Hepatocyte (in vitro differentiated cells): ENCODE data around the gene FAF1. TPM values are rescaled to one million over a fixed set of nuclear protein-coding genes. Genes with fewer than 3 reads are reported as not detected.

Experiments used
- DNase-seq: peaks from one replicate; pipeline ENCODE4 v3.0.0-alpha.2; 2016; ENCODE audit warnings: low spot score
- H2AFZ ChIP-seq: fragments of 200-600 bp; sonication (generic); 2 replicates; pipeline ENCODE4 v1.6.0; 2016; ENCODE audit warnings: antibody characterized with exemption, mild to moderate bottlenecking
- H3K27ac ChIP-seq: fragments of 200-600 bp; sonication (generic); 2 replicates; pipeline ENCODE4 v1.5.1; 2016; ENCODE audit warnings: mild to moderate bottlenecking
- H3K27me3 ChIP-seq: fragments of 200-600 bp; sonication (generic); 2 replicates; pipeline ENCODE4 v1.6.1; 2016
- H3K36me3 ChIP-seq: fragments of 200-600 bp; sonication (generic); replicated peaks from 2 replicates; pipeline ENCODE4 v1.5.1; 2016; ENCODE audit warnings: low read depth; ENCODE audit not compliant: insufficient read depth
- H3K4me1 ChIP-seq: fragments of 200-600 bp; sonication (generic); 2 replicates; pipeline ENCODE4 v1.5.1; 2016; ENCODE audit warnings: mild to moderate bottlenecking, moderate library complexity; ENCODE audit not compliant: insufficient read depth
- H3K4me2 ChIP-seq: fragments of 200-600 bp; sonication (generic); 2 replicates; pipeline ENCODE4 v1.6.0; 2016
- H3K4me3 ChIP-seq: fragments of 200-600 bp; sonication (generic); 2 replicates; pipeline ENCODE4 v1.5.1; 2016; ENCODE audit warnings: mild to moderate bottlenecking
- H3K79me2 ChIP-seq: fragments of 200-600 bp; sonication (generic); 2 replicates; pipeline ENCODE4 v1.6.0; 2017; ENCODE audit warnings: mild to moderate bottlenecking
- H3K9me2 ChIP-seq: fragments of 200-600 bp; sonication (generic); replicated peaks from 2 replicates; pipeline ENCODE4 v1.6.0; 2017; ENCODE audit warnings: mild to moderate bottlenecking; ENCODE audit not compliant: insufficient read depth
- H3K9me3 ChIP-seq: fragments of 200-600 bp; sonication (generic); 2 replicates; pipeline ENCODE4 v1.5.1; 2016; ENCODE audit warnings: low read depth, mild to moderate bottlenecking
- H4K20me1 ChIP-seq: fragments of 200-600 bp; sonication (generic); 2 replicates; pipeline ENCODE4 v1.6.0; 2016; ENCODE audit warnings: mild to moderate bottlenecking; ENCODE audit not compliant: insufficient read depth, poor library complexity, severe bottlenecking
- CTCF ChIP-seq: fragments of 200-600 bp; sonication (generic); IDR thresholded peaks from 2 replicates; pipeline ENCODE4 v1.5.1; 2016; ENCODE audit warnings: antibody characterized with exemption, mild to moderate bottlenecking; ENCODE audit not compliant: poor library complexity
- EZH2 ChIP-seq: fragments of 200-600 bp; sonication (generic); IDR thresholded peaks from 2 replicates; pipeline ENCODE4 v1.6.1; 2016; ENCODE audit warnings: antibody characterized with exemption, mild to moderate bottlenecking, borderline replicate concordance
- EZH2phosphoT487 ChIP-seq: fragments of 200-600 bp; sonication (generic); IDR thresholded peaks from one replicate; pipeline ENCODE4 v1.6.1; 2018; ENCODE audit warnings: antibody characterized with exemption, mild to moderate bottlenecking, low read depth, moderate library complexity; ENCODE audit not compliant: unreplicated experiment, severe bottlenecking
- WGBS: methylation state at CpG from one replicate; pipeline ENCODE4 v1.1.6; 2016; ENCODE audit warnings: low lambda C conversion rate; ENCODE audit errors: missing lambda C conversion rate; 5-methylcytosine and 5-hydroxymethylcytosine counted together
- polyA plus RNA-seq: library from polyadenylated mRNA; unstranded; fragments of >200 nt; fragmentation: Nextera tagmentation; extraction: Ambion mirVana; gene quantifications from 2 replicates; pipeline ENCODE4 v1.2.1, GENCODE V29; 2016
- total RNA-seq: library from RNA; depleted of rRNA; stranded (reverse); fragments of >200 nt; gene quantifications from 2 replicates; pipeline ENCODE4 v1.2.3, GENCODE V29; 2014

Gene FAF1
- total and polyA plus RNA-seq, 2 experiments from 2014 or later = 25.7 to 35.5 TPM

GRCh38 chr1:50921029-50921428, 39.0 kb downstream of the FAF1 start:
- H3K4me2 ChIP-seq = no peak overlapping the region
- no peak for DNase-seq
- peaks cover 76% of the 10 kb centered on the region for H3K79me2 ChIP-seq
- no peak overlapping the region for H3K4me3 ChIP-seq
- TF ChIP-seq EZH2 = no peak
- TF ChIP-seq CTCF = no peak
- no peak for TF ChIP-seq EZH2phosphoT487
- H3K36me3 ChIP-seq = no peaks in the 10 kb centered on the region
- peaks cover 7% of the 10 kb centered on the region for H3K9me3 ChIP-seq
- H2AFZ ChIP-seq = no peak overlapping the region
- 98% methylated on average over 4 of the region's 4 CpGs for whole genome bisulfite sequencing
- H4K20me1 ChIP-seq = no peaks in the 10 kb centered on the region
- no peaks in the 10 kb centered on the region for H3K9me2 ChIP-seq
- no peaks in the 10 kb centered on the region for H3K27me3 ChIP-seq
- H3K4me1 ChIP-seq = no peaks in the 10 kb centered on the region
- no peak overlapping the region for H3K27ac ChIP-seq

GRCh38 chr1:50920409-50920808, 39.7 kb downstream of the FAF1 start:
- Histone ChIP-seq H3K27ac (no peak overlapping the region), H3K9me3 (peaks cover 7% of the 10 kb centered on the region), H3K4me2 (no peak overlapping the region), H3K4me3 (no peak overlapping the region), H2AFZ (no peak overlapping the region), H3K36me3 (no peaks in the 10 kb centered on the region), H4K20me1 (no peaks in the 10 kb centered on the region), H3K27me3 (no peaks in the 10 kb centered on the region), H3K4me1 (no peaks in the 10 kb centered on the region), H3K9me2 (no peaks in the 10 kb centered on the region), H3K79me2 (peaks cover 77% of the 10 kb centered on the region)
- TF ChIP-seq EZH2phosphoT487 (no peak), CTCF (no peak), EZH2 (no peak)
- WGBS = 96% methylated on average over 1 of the region's 1 CpG
- DNase-seq = no peak

- Histone ChIP-seq H3K4me1 (no peaks in the 10 kb centered on the region), H3K4me3 (no peak overlapping the region), H3K9me3 (no peaks in the 10 kb centered on the region), H4K20me1 (no peaks in the 10 kb centered on the region), H3K79me2 (peaks cover 59% of the 10 kb centered on the region), H2AFZ (no peak overlapping the region), H3K4me2 (no peak overlapping the region), H3K27ac (no peak overlapping the region), H3K36me3 (no peaks in the 10 kb centered on the region), H3K9me2 (no peaks in the 10 kb centered on the region), H3K27me3 (no peaks in the 10 kb centered on the region)
- no peak for DNase-seq
- TF ChIP-seq CTCF = no peak
- no peak for TF ChIP-seq EZH2
- WGBS = 95% methylated on average over 4 of the region's 4 CpGs
These were observed 42.6 kb downstream of the FAF1 start for GRCh38 chr1:50917138-50918137.
